Measurements from ENCODE around the gene TLK1. TPM values are rescaled to one million over a fixed set of nuclear protein-coding genes. Genes with fewer than 3 reads are reported as not detected.

Gene TLK1
- total and polyA plus RNA-seq, 12 donors = 5.8 to 41.8 (median 31.1) TPM

- TF ChIP-seq CTCF (IDR thresholded peaks at IDR 0.05) = no peak
- Histone ChIP-seq H3K36me3 (peaks cover 0 to 71% (median 8%) of the 10 kb centered on the region in 9 donors), H3K9me3 (no peaks in the 10 kb centered on the region), H3K4me1 (no peaks in the 10 kb centered on the region), H3K4me3 (no peak overlapping the region), H3K27ac (no peak overlapping the region), H3K27me3 (no peaks in the 10 kb centered on the region)
- ATAC-seq (no peak), DNase-seq (no peak)
- intact Hi-C loops (cut with DNase I) = no loop called here
- WGBS, 2 donors = 48 to 98% methylated on average over 1 of the region's 1 CpG
Observed at GRCh38 chr2:171013851-171014250, 146.8 kb downstream of the TLK1 start.

GRCh38 chr2:171009386-171009785, 151.3 kb downstream of the TLK1 start:
- ATAC-seq = no peak
- no peak for TF ChIP-seq CTCF (IDR thresholded peaks at IDR 0.05)

GRCh38 chr2:171008550-171009205, 152.0 kb downstream of the TLK1 start:
- TF ChIP-seq CTCF (IDR thresholded peaks at IDR 0.05) = no peak
- Histone ChIP-seq H3K36me3 (peaks cover 0 to 99% (median 24%) of the 10 kb centered on the region in 9 donors), H3K4me3 (no peak overlapping the region), H3K27me3 (no peaks in the 10 kb centered on the region), H3K9me3 (no peaks in the 10 kb centered on the region), H3K27ac (no peak overlapping the region), H3K4me1 (no peaks in the 10 kb centered on the region)
- 55 to 68% methylated on average over 2 of the region's 2 CpGs for WGBS, 2 donors
- no peak for ATAC-seq
- no peak for DNase-seq
- intact Hi-C loops (cut with DNase I) = no loop called here

More at GRCh38 chr2:171009386-171009785, 151.3 kb downstream of the TLK1 start:
- no peak for DNase-seq
- no peaks in the 10 kb centered on the region for H3K9me3 ChIP-seq
- no peaks in the 10 kb centered on the region for H3K27me3 ChIP-seq
- H3K4me3 ChIP-seq = no peak overlapping the region
- H3K36me3 ChIP-seq = peaks cover 0 to 99% (median 24%) of the 10 kb centered on the region in 9 donors
- no peak overlapping the region for H3K27ac ChIP-seq
- H3K4me1 ChIP-seq = no peaks in the 10 kb centered on the region
- intact Hi-C loops (cut with DNase I) = no loop called here
- WGBS, 2 donors = 98% methylated on average over 4 of the region's 4 CpGs

GRCh38 chr2:171004833-171005232, 155.9 kb downstream of the TLK1 start:
- no peak overlapping the region for H3K27ac ChIP-seq
- ATAC-seq (no peak), DNase-seq (no peak)
- H3K4me1 ChIP-seq = no peaks in the 10 kb centered on the region
- H3K9me3 ChIP-seq = no peaks in the 10 kb centered on the region
- H3K27me3 ChIP-seq = no peaks in the 10 kb centered on the region
- WGBS, 2 donors = 90 to 95% methylated on average over 2 of the region's 2 CpGs
- intact Hi-C loops (cut with DNase I) = no loop called here
- H3K36me3 ChIP-seq = peaks cover 0 to 94% (median 18%) of the 10 kb centered on the region in 9 donors
- H3K4me3 ChIP-seq = no peak overlapping the region
- no peak for TF ChIP-seq CTCF (IDR thresholded peaks at IDR 0.05)

All from heart right ventricle (tissue), 16 donors.